IMR-90 (cell line): ENCODE data around the gene RNF130.

ENCODE experiments used
- BHLHE40 ChIP-seq: fragments of 150-350 bp; IDR thresholded peaks from 2 replicates; pipeline ENCODE4 v1.6.1; 2016; ENCODE audit warnings: mild to moderate bottlenecking, low read depth, low read length
- CEBPB ChIP-seq: IDR thresholded peaks from 2 replicates; pipeline ENCODE4 v1.6.1; 2012; ENCODE audit warnings: low read depth, low read length, improper control_type of control experiment
- CHD1 ChIP-seq: IDR thresholded peaks from 2 replicates; pipeline ENCODE4 v1.6.1; 2012; ENCODE audit warnings: low read depth, low read length, improper control_type of control experiment
- ELK1 ChIP-seq: fragments of 150-350 bp; IDR thresholded peaks from 2 replicates; pipeline ENCODE4 v1.6.1; 2016; ENCODE audit warnings: low read depth, mild to moderate bottlenecking, low read length, moderate library complexity, borderline replicate concordance
- FOS ChIP-seq: fragments of 150-350 bp; IDR thresholded peaks from 2 replicates; pipeline ENCODE4 v1.6.1; 2016; ENCODE audit warnings: low read depth, low read length
- MAFK ChIP-seq: IDR thresholded peaks from 2 replicates; pipeline ENCODE4 v1.6.1; 2012; ENCODE audit warnings: low read depth, low read length, improper control_type of control experiment
- MAZ ChIP-seq: IDR thresholded peaks from 2 replicates; pipeline ENCODE4 v1.6.1; 2012; ENCODE audit warnings: low read depth, mild to moderate bottlenecking, low read length, improper control_type of control experiment, moderate library complexity, borderline replicate concordance
- MXI1 ChIP-seq: IDR thresholded peaks from 2 replicates; pipeline ENCODE4 v1.6.1; 2012; ENCODE audit warnings: low read depth, mild to moderate bottlenecking, low read length, moderate library complexity, borderline replicate concordance
- POLR2A ChIP-seq: IDR thresholded peaks from 2 replicates; pipeline ENCODE4 v1.6.1; 2012; ENCODE audit warnings: mild to moderate bottlenecking, low read depth, low read length
- RAD21 ChIP-seq: IDR thresholded peaks from 2 replicates; pipeline ENCODE4 v1.6.1; 2012; ENCODE audit warnings: low read length, improper control_type of control experiment
- RCOR1 ChIP-seq: IDR thresholded peaks from 2 replicates; pipeline ENCODE4 v1.6.1; 2012; ENCODE audit warnings: mild to moderate bottlenecking, low read length, improper control_type of control experiment; ENCODE audit not compliant: insufficient replicate concordance
- RFX5 ChIP-seq: IDR thresholded peaks from 2 replicates; pipeline ENCODE4 v1.8.0; 2012; ENCODE audit warnings: low read depth, mild to moderate bottlenecking, low read length, moderate library complexity
- TF ChIP-seq, protein P1 (sequence below): conservative IDR thresholded peaks from 2 replicates; pipeline ENCODE4 v1.5.1; 2012; ENCODE audit warnings: mild to moderate bottlenecking, low read depth, low read length, improper control_type of control experiment

- TF ChIP-seq BHLHE40 (no peak), CEBPB (no peak), RFX5 (no peak), POLR2A (no peak), ELK1 (no peak), FOS (no peak), MAZ (no peak), RAD21 (no peak), MXI1 (no peak), CHD1 (no peak), RCOR1 (no peak), MAFK (no peak)
- TF ChIP-seq, protein P1, sequence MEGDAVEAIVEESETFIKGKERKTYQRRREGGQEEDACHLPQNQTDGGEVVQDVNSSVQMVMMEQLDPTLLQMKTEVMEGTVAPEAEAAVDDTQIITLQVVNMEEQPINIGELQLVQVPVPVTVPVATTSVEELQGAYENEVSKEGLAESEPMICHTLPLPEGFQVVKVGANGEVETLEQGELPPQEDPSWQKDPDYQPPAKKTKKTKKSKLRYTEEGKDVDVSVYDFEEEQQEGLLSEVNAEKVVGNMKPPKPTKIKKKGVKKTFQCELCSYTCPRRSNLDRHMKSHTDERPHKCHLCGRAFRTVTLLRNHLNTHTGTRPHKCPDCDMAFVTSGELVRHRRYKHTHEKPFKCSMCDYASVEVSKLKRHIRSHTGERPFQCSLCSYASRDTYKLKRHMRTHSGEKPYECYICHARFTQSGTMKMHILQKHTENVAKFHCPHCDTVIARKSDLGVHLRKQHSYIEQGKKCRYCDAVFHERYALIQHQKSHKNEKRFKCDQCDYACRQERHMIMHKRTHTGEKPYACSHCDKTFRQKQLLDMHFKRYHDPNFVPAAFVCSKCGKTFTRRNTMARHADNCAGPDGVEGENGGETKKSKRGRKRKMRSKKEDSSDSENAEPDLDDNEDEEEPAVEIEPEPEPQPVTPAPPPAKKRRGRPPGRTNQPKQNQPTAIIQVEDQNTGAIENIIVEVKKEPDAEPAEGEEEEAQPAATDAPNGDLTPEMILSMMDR = no peak
These were observed 158.6 kb downstream of the RNF130 start for GRCh38 chr5:179912951-179913350.
